Activated CD4-positive, CD25-positive, alpha-beta regulatory T cell (primary cell): Measurements from ENCODE around the gene CLPTM1L.
"Not testable (repeated sequence)": the region's sequence is repeated elsewhere in the genome, so short reads cannot be mapped to it uniquely, and the experiment has no call there.

Source experiments
- DNase-seq, 4 experiments: peaks; one replicate each; lab custom pipeline; 2025; lab: John Stamatoyannopoulos, UW

CLPTM1L gene

GRCh38 chr5:1275397-1276391 lies 69.2 kb downstream of the CLPTM1L start:
- not testable (repeated sequence) for DNase-seq

- DNase-seq = no peak
Observed at GRCh38 chr5:1274471-1274870, 70.4 kb downstream of the CLPTM1L start.

- no peak for DNase-seq
Observed at GRCh38 chr5:1273745-1274144, 71.2 kb downstream of the CLPTM1L start.

- DNase-seq = no peak
Observed at GRCh38 chr5:1272201-1272600, 72.7 kb downstream of the CLPTM1L start.

GRCh38 chr5:1270933-1271914 lies 73.7 kb downstream of the CLPTM1L start:
- no peak for DNase-seq

GRCh38 chr5:1270426-1270825 lies 74.5 kb downstream of the CLPTM1L start:
- DNase-seq = no peak

- DNase-seq = no peak
Observed at GRCh38 chr5:1268666-1269065, 76.2 kb downstream of the CLPTM1L start.

GRCh38 chr5:1268056-1268455 lies 76.8 kb downstream of the CLPTM1L start:
- DNase-seq = no peak
